ENCODE results near the gene ABCF3. TPM values are rescaled to one million over a fixed set of nuclear protein-coding genes. Genes with fewer than 3 reads are reported as not detected.
A peak's percentile ranks its signal among the peaks of the same experiment; 100 is the strongest.
"Not testable (repeated sequence)": the region's sequence is repeated elsewhere in the genome, so short reads cannot be mapped to it uniquely, and the experiment has no call there.

ABCF3 gene
- total RNA-seq (10 to 100 TPM; 59.2 to 72.9 (median 63.5) TPM), polyA plus RNA-seq (50.9 TPM)
- long read RNA-seq, donor 1, transcript ABCF3-203 (21 exons, 2,624 nt) = major isoform, 232 of 265 reads
- long read RNA-seq, donor 1, partial matches to known transcripts = 9 of 265 reads
- long read RNA-seq, donor 1, other reads (novel, unspliced or antisense) = 24 of 265 reads
- long read RNA-seq, donor 2, transcript ABCF3-203 (21 exons, 2,624 nt) = major isoform, 82 of 100 reads
- long read RNA-seq, donor 2, partial matches to known transcripts = 1 of 100 reads
- long read RNA-seq, donor 2, other reads (novel, unspliced or antisense) = 17 of 100 reads
- long read RNA-seq, donor 3, transcript ABCF3-203 (21 exons, 2,624 nt) = major isoform, 439 of 554 reads
- long read RNA-seq, donor 3, partial matches to known transcripts = 20 of 554 reads
- long read RNA-seq, donor 3, other reads (novel, unspliced or antisense) = 93 of 554 reads
- long read RNA-seq, donor 4, transcript ABCF3-203 (21 exons, 2,624 nt) = major isoform, 72 of 95 reads
- long read RNA-seq, donor 4, partial matches to known transcripts = 6 of 95 reads
- long read RNA-seq, donor 4, other reads (novel, unspliced or antisense) = 17 of 95 reads

- no peaks in the 10 kb centered on the region for H3K27me3 ChIP-seq (ENCODE audit: control insufficient read depth, insufficient read depth)
- peak within 1 kb of the TSS; percentile 85 for H3K4me3 ChIP-seq (ENCODE audit: low read length)
- under 1% methylated on average over 45 of the region's 45 CpGs for whole genome bisulfite sequencing
- H3K27ac ChIP-seq (ENCODE audit: low read length) = peak within 1 kb of the TSS; percentile 91
- ATAC-seq (peak; percentile 30 to 49), DNase-seq (peak in 2 of 3 donors; percentile 77 to 79)
- H3K4me1 ChIP-seq (ENCODE audit: control insufficient read depth, insufficient read depth, low read length) = peaks cover 2% of the 10 kb centered on the region
- H3K9me3 ChIP-seq (ENCODE audit: control insufficient read depth, low read length) = no peaks in the 10 kb centered on the region
- intact Hi-C loops (cut with DNase I) = loop anchor here in 2 of 4 donors (5.0 to 10.0 kb wide), 2 partner anchors 39 to 108 kb away; partner anchors contain the start of gene PSMD2 (in 1 of the 2)
Observed at GRCh38 chr3:184186184-184186901, at the start of gene ABCF3. TSS of gene ABCF3 (plus strand) at chr3:184186199. CDS start at chr3:184186208, 9 bp downstream.

GRCh38 chr3:184140436-184140835 lies 45.6 kb upstream of the ABCF3 start:
- DNase-seq = no peak
- WGBS = 86% methylated on average over 10 of the region's 10 CpGs
- H3K4me1 ChIP-seq (ENCODE audit: control insufficient read depth, insufficient read depth, low read length) = no peaks in the 10 kb centered on the region
- H3K9me3 ChIP-seq (ENCODE audit: control insufficient read depth, low read length) = no peaks in the 10 kb centered on the region
- H3K27ac ChIP-seq (ENCODE audit: low read length) = no peak overlapping the region
- intact Hi-C loops (cut with DNase I) = loop anchor here in 2 of 4 donors (10.0 kb wide), 2 partner anchors 94 to 104 kb away; partner anchors contain the start of genes ALG3 (in 1 of the 2) and EEF1AKMT4 (in 1 of the 2)
- no peak for ATAC-seq
- H3K4me3 ChIP-seq (ENCODE audit: low read length) = no peak overlapping the region
- H3K27me3 ChIP-seq (ENCODE audit: control insufficient read depth, insufficient read depth) = no peaks in the 10 kb centered on the region

GRCh38 chr3:184142199-184142598 lies 43.8 kb upstream of the ABCF3 start:
- H3K27me3 ChIP-seq (ENCODE audit: control insufficient read depth, insufficient read depth) = no peaks in the 10 kb centered on the region
- WGBS = 91% methylated on average over 7 of the region's 7 CpGs
- ATAC-seq (no peak), DNase-seq (no peak)
- intact Hi-C loops (cut with DNase I) = loop anchor here in 2 of 4 donors (10.0 kb wide), 2 partner anchors 93 to 103 kb away; partner anchors contain the start of genes ALG3 (in 1 of the 2) and EEF1AKMT4 (in 1 of the 2)
- no peaks in the 10 kb centered on the region for H3K9me3 ChIP-seq (ENCODE audit: control insufficient read depth, low read length)
- H3K27ac ChIP-seq (ENCODE audit: low read length) = no peak overlapping the region
- no peaks in the 10 kb centered on the region for H3K4me1 ChIP-seq (ENCODE audit: control insufficient read depth, insufficient read depth, low read length)
- H3K4me3 ChIP-seq (ENCODE audit: low read length) = no peak overlapping the region

- H3K27me3 ChIP-seq (ENCODE audit: control insufficient read depth, insufficient read depth) = no peaks in the 10 kb centered on the region
- no peak overlapping the region for H3K27ac ChIP-seq (ENCODE audit: low read length)
- WGBS = 91% methylated on average over 3 of the region's 3 CpGs
- no peaks in the 10 kb centered on the region for H3K9me3 ChIP-seq (ENCODE audit: control insufficient read depth, low read length)
- no peak for ATAC-seq
- intact Hi-C loops (cut with DNase I) = loop anchor here in 2 of 4 donors (10.0 kb wide), 2 partner anchors 91 to 101 kb away; partner anchors contain the start of genes ALG3 (in 1 of the 2) and EEF1AKMT4 (in 1 of the 2)
- H3K4me3 ChIP-seq (ENCODE audit: low read length) = no peak overlapping the region
- no peaks in the 10 kb centered on the region for H3K4me1 ChIP-seq (ENCODE audit: control insufficient read depth, insufficient read depth, low read length)
- DNase-seq = no peak
Observed at GRCh38 chr3:184143327-184143726, 42.7 kb upstream of the ABCF3 start.

- no peak overlapping the region for H3K4me3 ChIP-seq (ENCODE audit: low read length)
- no peaks in the 10 kb centered on the region for H3K9me3 ChIP-seq (ENCODE audit: control insufficient read depth, low read length)
- intact Hi-C loops (cut with DNase I) = loop anchor here in 2 of 4 donors (10.0 kb wide), 2 partner anchors 90 to 100 kb away; partner anchors contain the start of genes ALG3 (in 1 of the 2) and EEF1AKMT4 (in 1 of the 2)
- ATAC-seq (no peak), DNase-seq (no peak)
- H3K27ac ChIP-seq (ENCODE audit: low read length) = no peak overlapping the region
- H3K4me1 ChIP-seq (ENCODE audit: control insufficient read depth, insufficient read depth, low read length) = no peaks in the 10 kb centered on the region
- 71% methylated on average over 5 of the region's 5 CpGs for WGBS
- H3K27me3 ChIP-seq (ENCODE audit: control insufficient read depth, insufficient read depth) = no peaks in the 10 kb centered on the region
Observed at GRCh38 chr3:184144505-184144904, 41.5 kb upstream of the ABCF3 start.

GRCh38 chr3:184145111-184145524 lies 40.9 kb upstream of the ABCF3 start:
- no peaks in the 10 kb centered on the region for H3K27me3 ChIP-seq (ENCODE audit: control insufficient read depth, insufficient read depth)
- no peak overlapping the region for H3K4me3 ChIP-seq (ENCODE audit: low read length)
- no peaks in the 10 kb centered on the region for H3K9me3 ChIP-seq (ENCODE audit: control insufficient read depth, low read length)
- intact Hi-C loops (cut with DNase I) = loop anchor here in 2 of 4 donors (5.0 to 10.0 kb wide), 3 partner anchors 42 to 100 kb away; partner anchors contain the start of genes ABCF3 (in 1 of the 2), ALG3 (in 1 of the 2) and EEF1AKMT4 (in 1 of the 2)
- H3K27ac ChIP-seq (ENCODE audit: low read length) = no peak overlapping the region
- DNase-seq (peak; percentile 55 to 87 (median 76)), ATAC-seq (peak; percentile 58 to 60)
- no peaks in the 10 kb centered on the region for H3K4me1 ChIP-seq (ENCODE audit: control insufficient read depth, insufficient read depth, low read length)
- 33% methylated on average over 4 of the region's 4 CpGs for WGBS

- DNase-seq (no peak), ATAC-seq (no peak)
- Histone ChIP-seq H3K27ac (ENCODE audit: low read length) (no peak overlapping the region), H3K9me3 (ENCODE audit: control insufficient read depth, low read length) (no peaks in the 10 kb centered on the region), H3K27me3 (ENCODE audit: control insufficient read depth, insufficient read depth) (no peaks in the 10 kb centered on the region), H3K4me3 (ENCODE audit: low read length) (no peak overlapping the region), H3K4me1 (ENCODE audit: control insufficient read depth, insufficient read depth, low read length) (no peaks in the 10 kb centered on the region)
- WGBS = 87% methylated on average over 8 of the region's 8 CpGs
- intact Hi-C loops (cut with DNase I) = loop anchor here in 2 of 4 donors (5.0 to 10.0 kb wide), 3 partner anchors 41 to 99 kb away; partner anchors contain the start of genes ABCF3 (in 1 of the 2), ALG3 (in 1 of the 2) and EEF1AKMT4 (in 1 of the 2)
Observed at GRCh38 chr3:184145751-184146270, 40.2 kb upstream of the ABCF3 start.

- 74% methylated on average over 3 of the region's 3 CpGs for WGBS
- H3K4me1 ChIP-seq (ENCODE audit: control insufficient read depth, insufficient read depth, low read length) = no peaks in the 10 kb centered on the region
- no peak overlapping the region for H3K4me3 ChIP-seq (ENCODE audit: low read length)
- no peaks in the 10 kb centered on the region for H3K9me3 ChIP-seq (ENCODE audit: control insufficient read depth, low read length)
- intact Hi-C loops (cut with DNase I) = loop anchor here in 2 of 4 donors (5.0 to 10.0 kb wide), 3 partner anchors 39 to 97 kb away; partner anchors contain the start of genes ABCF3 (in 1 of the 2), ALG3 (in 1 of the 2) and EEF1AKMT4 (in 1 of the 2)
- no peaks in the 10 kb centered on the region for H3K27me3 ChIP-seq (ENCODE audit: control insufficient read depth, insufficient read depth)
- no peak for ATAC-seq
- DNase-seq = no peak
- H3K27ac ChIP-seq (ENCODE audit: low read length) = no peak overlapping the region
Observed at GRCh38 chr3:184148076-184148475, 37.9 kb upstream of the ABCF3 start.

- DNase-seq (no peak), ATAC-seq (no peak)
- 94% methylated on average over 6 of the region's 6 CpGs for WGBS
- no peaks in the 10 kb centered on the region for H3K27me3 ChIP-seq (ENCODE audit: control insufficient read depth, insufficient read depth)
- no peak overlapping the region for H3K27ac ChIP-seq (ENCODE audit: low read length)
- H3K4me1 ChIP-seq (ENCODE audit: control insufficient read depth, insufficient read depth, low read length) = no peaks in the 10 kb centered on the region
- H3K4me3 ChIP-seq (ENCODE audit: low read length) = no peak overlapping the region
- intact Hi-C loops (cut with DNase I) = loop anchor here in 2 of 4 donors (5.0 to 10.0 kb wide), 3 partner anchors 38 to 96 kb away; partner anchors contain the start of genes ABCF3 (in 1 of the 2), ALG3 (in 1 of the 2) and EEF1AKMT4 (in 1 of the 2)
- H3K9me3 ChIP-seq (ENCODE audit: control insufficient read depth, low read length) = no peaks in the 10 kb centered on the region
Observed at GRCh38 chr3:184149123-184149522, 36.9 kb upstream of the ABCF3 start.

GRCh38 chr3:184149770-184150169 lies 36.2 kb upstream of the ABCF3 start:
- WGBS = 61% methylated on average over 6 of the region's 6 CpGs
- H3K4me3 ChIP-seq (ENCODE audit: low read length); H3K9me3 ChIP-seq (ENCODE audit: control insufficient read depth, low read length); DNase-seq; ATAC-seq; H3K27me3 ChIP-seq (ENCODE audit: control insufficient read depth, insufficient read depth); H3K27ac ChIP-seq (ENCODE audit: low read length); H3K4me1 ChIP-seq (ENCODE audit: control insufficient read depth, insufficient read depth, low read length): not testable (repeated sequence)
- intact Hi-C loops (cut with DNase I) = loop anchor here in 2 of 4 donors (5.0 to 10.0 kb wide), 3 partner anchors 38 to 95 kb away; partner anchors contain the start of genes ABCF3 (in 1 of the 2), ALG3 (in 1 of the 2) and EEF1AKMT4 (in 1 of the 2)

All from right cardiac atrium (tissue), 5 donors.